Peyer's patch (tissue), 4 donors: ENCODE results near the gene ADAM23. TPM values are rescaled to one million over a fixed set of nuclear protein-coding genes. Genes with fewer than 3 reads are reported as not detected.

Source experiments
- DNase-seq, 3 donors: peaks; one replicate each; pipeline ENCODE4 v3.0.0-alpha.2; 2017 to 2019
- H3K27ac ChIP-seq, 4 donors: fragments of 200-600 bp; sonication (generic); one replicate each; pipeline ENCODE4 v1.5.1; 2016 to 2019
- H3K27me3 ChIP-seq, 2 donors: fragments of 200-600 bp; sonication (generic); one replicate each; pipeline ENCODE4 v1.5.1; 2019
- H3K36me3 ChIP-seq, 3 donors: fragments of 200-600 bp; sonication (generic); one replicate each; pipeline ENCODE4 v1.5.1; 2016 to 2019
- H3K4me1 ChIP-seq, 4 donors: fragments of 200-600 bp; sonication (generic); one replicate each; pipeline ENCODE4 v1.5.1; 2016 to 2019
- H3K4me3 ChIP-seq, 4 donors: fragments of 200-600 bp; sonication (generic); 1 replicate in 3 of 4; 2 replicates in 1 of 4; pipeline ENCODE4 v1.5.1; 2016 to 2019; ENCODE audit warnings: mild to moderate bottlenecking in 1 of 4
- H3K9me3 ChIP-seq, 4 donors: fragments of 200-600 bp; sonication (generic); one replicate each; pipeline ENCODE4 v1.5.1; 2016 to 2019; ENCODE audit warnings: mild to moderate bottlenecking in 1 of 4
- CTCF ChIP-seq, 6 experiments: fragments of 450-650 bp in 4 of 6; fragments of 200-600 bp in 2 of 6; sonication (generic) in 1 of 6; IDR thresholded peaks; one replicate each; pipeline ENCODE4 v1.5.1; 2017 to 2019; ENCODE audit warnings: antibody characterized with exemption in 6 of 6, mild to moderate bottlenecking in 3 of 6, moderate library complexity in 1 of 6
- POLR2A ChIP-seq, 2 donors: fragments of 450-650 bp; IDR thresholded peaks; one replicate each; pipeline ENCODE4 v1.5.1; 2017; ENCODE audit warnings: antibody characterized with exemption in 2 of 2, mild to moderate bottlenecking in 2 of 2, moderate library complexity in 2 of 2
- total RNA-seq, 4 donors: library from RNA; depleted of rRNA; stranded (reverse); fragments of >200 nt; gene quantifications; one replicate each; pipeline ENCODE4 v1.1.0, GENCODE V29; 2016

Gene ADAM23
- total RNA-seq, 4 donors from 2014 or later = 0.47 to 2.5 (median 1.4) TPM

GRCh38 chr2:206556357-206556949 lies 113.1 kb downstream of the ADAM23 start:
- H3K4me3 ChIP-seq = no peak overlapping the region
- no peaks in the 10 kb centered on the region for H3K9me3 ChIP-seq
- no peaks in the 10 kb centered on the region for H3K27me3 ChIP-seq
- TF ChIP-seq POLR2A (IDR thresholded peaks at IDR 0.05) (no peak), CTCF (IDR thresholded peaks at IDR 0.05) (peak in 5 of 6 experiments; percentile 14 to 42 (median 35))
- H3K4me1 ChIP-seq = no peaks in the 10 kb centered on the region
- H3K27ac ChIP-seq = no peak overlapping the region
- no peak for DNase-seq
- H3K36me3 ChIP-seq = no peaks in the 10 kb centered on the region

- Histone ChIP-seq H3K4me1 (no peaks in the 10 kb centered on the region), H3K27me3 (no peaks in the 10 kb centered on the region), H3K36me3 (no peaks in the 10 kb centered on the region), H3K4me3 (no peak overlapping the region), H3K9me3 (no peaks in the 10 kb centered on the region), H3K27ac (no peak overlapping the region)
- no peak for DNase-seq
- TF ChIP-seq POLR2A (IDR thresholded peaks at IDR 0.05) = no peak
- TF ChIP-seq CTCF (IDR thresholded peaks at IDR 0.05) = no peak
Observed at GRCh38 chr2:206557321-206557720, 114.0 kb downstream of the ADAM23 start.

GRCh38 chr2:206558492-206558891 lies 115.2 kb downstream of the ADAM23 start:
- Histone ChIP-seq H3K27me3 (no peaks in the 10 kb centered on the region), H3K36me3 (no peaks in the 10 kb centered on the region), H3K4me3 (no peak overlapping the region), H3K4me1 (no peaks in the 10 kb centered on the region), H3K27ac (no peak overlapping the region), H3K9me3 (no peaks in the 10 kb centered on the region)
- DNase-seq = no peak
- TF ChIP-seq CTCF (IDR thresholded peaks at IDR 0.05) (no peak), POLR2A (IDR thresholded peaks at IDR 0.05) (no peak)

- Histone ChIP-seq H3K27ac (no peak overlapping the region), H3K4me3 (no peak overlapping the region), H3K4me1 (no peaks in the 10 kb centered on the region), H3K36me3 (no peaks in the 10 kb centered on the region), H3K27me3 (no peaks in the 10 kb centered on the region), H3K9me3 (no peaks in the 10 kb centered on the region)
- DNase-seq = no peak
- TF ChIP-seq POLR2A (IDR thresholded peaks at IDR 0.05) (no peak), CTCF (IDR thresholded peaks at IDR 0.05) (no peak)
Observed at GRCh38 chr2:206561962-206562361, 118.6 kb downstream of the ADAM23 start.

- H3K4me1 ChIP-seq = no peaks in the 10 kb centered on the region
- no peak for DNase-seq
- H3K27ac ChIP-seq = no peak overlapping the region
- TF ChIP-seq POLR2A (IDR thresholded peaks at IDR 0.05) = no peak
- TF ChIP-seq CTCF (IDR thresholded peaks at IDR 0.05) = no peak
- no peaks in the 10 kb centered on the region for H3K27me3 ChIP-seq
- H3K36me3 ChIP-seq = no peaks in the 10 kb centered on the region
- H3K4me3 ChIP-seq = no peak overlapping the region
- H3K9me3 ChIP-seq = no peaks in the 10 kb centered on the region
Observed at GRCh38 chr2:206562375-206562774, 119.0 kb downstream of the ADAM23 start.

GRCh38 chr2:206563374-206563773 lies 120.0 kb downstream of the ADAM23 start:
- H3K36me3 ChIP-seq = no peaks in the 10 kb centered on the region
- TF ChIP-seq POLR2A (IDR thresholded peaks at IDR 0.05) (no peak), CTCF (IDR thresholded peaks at IDR 0.05) (no peak)
- H3K9me3 ChIP-seq = no peaks in the 10 kb centered on the region
- no peaks in the 10 kb centered on the region for H3K4me1 ChIP-seq
- DNase-seq = no peak
- no peaks in the 10 kb centered on the region for H3K27me3 ChIP-seq
- H3K4me3 ChIP-seq = no peak overlapping the region
- no peak overlapping the region for H3K27ac ChIP-seq
